Activated CD8-positive, alpha-beta memory T cell treated with anti-CD3 and anti-CD28 coated beads, Interleukin-2, amount 50 U/mL, for 48 hours (primary cell): Measurements from ENCODE around the gene FAP.
A peak's percentile ranks its signal among the peaks of the same experiment; 100 is the strongest.

ENCODE experiments used
- DNase-seq: peaks from one replicate; pipeline ENCODE4 v3.0.0-alpha.2; 2020

FAP gene

DNA sequence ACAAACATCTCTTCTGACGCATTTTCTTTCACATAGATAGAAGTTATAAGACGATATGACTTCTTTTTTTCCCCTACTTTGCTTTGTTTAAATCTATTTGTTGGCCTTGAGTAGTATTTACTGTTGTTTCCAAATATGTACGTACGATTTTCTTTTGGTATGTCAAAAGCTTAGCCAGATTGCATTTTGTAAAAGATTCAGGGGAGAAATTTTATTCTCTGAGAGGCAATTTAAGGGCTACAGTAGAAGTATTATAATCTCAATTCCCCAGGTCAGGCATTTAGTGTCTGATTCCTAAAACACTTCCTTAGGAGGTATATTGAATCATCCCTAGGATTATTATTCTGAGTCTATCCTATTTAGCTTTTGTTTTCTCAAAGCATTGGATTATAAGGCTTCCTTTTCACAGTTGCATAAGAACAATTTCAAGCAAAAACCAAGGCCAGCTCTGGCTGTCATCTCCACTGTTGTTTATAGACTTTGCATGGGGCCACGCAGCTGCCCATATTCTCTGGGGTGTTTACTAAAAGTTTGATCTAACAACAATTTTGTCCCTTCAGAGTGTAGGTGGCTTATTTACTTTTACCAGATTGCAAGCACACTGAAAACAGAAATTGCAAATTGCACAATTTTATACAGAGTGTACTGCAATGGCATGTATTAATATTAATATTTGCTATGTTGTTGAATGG, 57.6 kb downstream of the FAP start:
- DNase-seq, result no peak

DNA sequence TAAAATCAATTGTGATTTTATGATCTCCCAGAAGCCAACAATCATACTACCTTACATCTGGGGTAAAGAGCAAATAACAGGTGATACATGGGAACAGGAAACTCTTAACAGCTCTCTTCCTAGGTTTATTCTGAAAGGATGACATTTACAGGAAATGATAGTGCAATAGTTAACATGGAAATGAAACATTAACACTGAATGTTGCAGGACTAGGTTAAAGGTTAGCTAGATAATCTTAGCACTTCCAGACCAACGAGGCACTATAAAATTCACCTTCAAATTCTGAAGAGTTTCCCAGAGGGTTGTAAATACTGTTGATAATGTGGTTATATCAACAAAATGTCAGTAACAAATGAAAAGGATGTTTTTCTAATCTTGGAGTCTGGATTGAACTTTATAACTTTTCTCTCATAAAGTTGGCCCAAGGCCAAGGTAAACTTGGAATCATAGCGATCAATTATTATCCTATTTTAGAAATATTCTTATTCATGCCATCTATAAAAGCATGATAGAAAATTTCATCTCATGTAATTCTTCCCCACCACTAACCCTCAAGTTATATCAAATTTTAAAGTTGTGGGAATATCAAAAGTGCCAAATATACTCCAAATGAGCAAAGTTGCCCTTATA, 58.3 kb downstream of the FAP start:
- DNase-seq, result no peak

DNA sequence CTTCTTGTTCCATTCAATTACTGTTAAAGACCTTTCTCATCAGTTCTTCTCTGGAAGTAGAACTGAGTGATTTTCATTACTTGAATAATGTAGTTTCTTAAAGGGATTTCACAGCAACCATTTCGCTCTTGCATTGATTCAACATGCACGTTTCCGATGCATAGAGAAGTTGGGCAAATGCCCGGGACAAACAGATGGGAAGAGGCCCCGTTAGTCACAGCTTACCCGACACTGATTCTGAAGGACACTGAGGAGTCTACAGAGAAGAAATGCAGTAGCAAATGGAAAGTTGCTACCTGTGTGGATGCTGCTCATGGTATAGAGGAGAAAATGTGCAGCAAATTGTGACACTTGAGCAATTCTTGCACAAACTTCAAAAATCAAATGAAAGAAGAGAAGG, 58.9 kb downstream of the FAP start:
- no peak for DNase-seq

DNA sequence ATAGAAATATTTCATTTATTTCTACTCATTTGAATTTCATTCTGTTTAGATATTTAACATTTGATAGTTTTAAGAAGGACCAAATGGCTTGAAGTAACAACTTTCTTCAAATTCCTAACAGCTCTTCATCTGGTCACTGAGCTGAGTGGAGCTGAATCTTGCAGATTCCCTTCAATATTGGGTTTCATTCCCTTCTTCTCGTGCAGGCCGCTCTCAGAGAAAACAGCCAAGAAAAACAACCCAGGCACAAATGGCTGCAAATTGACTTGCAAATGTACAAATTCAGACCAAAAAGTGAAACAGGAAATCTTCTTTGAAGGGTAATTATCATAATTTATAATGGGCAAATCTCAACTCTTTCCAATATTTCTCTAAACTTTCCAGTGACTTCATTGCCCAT, 60.9 kb downstream of the FAP start:
- no peak for DNase-seq

DNA sequence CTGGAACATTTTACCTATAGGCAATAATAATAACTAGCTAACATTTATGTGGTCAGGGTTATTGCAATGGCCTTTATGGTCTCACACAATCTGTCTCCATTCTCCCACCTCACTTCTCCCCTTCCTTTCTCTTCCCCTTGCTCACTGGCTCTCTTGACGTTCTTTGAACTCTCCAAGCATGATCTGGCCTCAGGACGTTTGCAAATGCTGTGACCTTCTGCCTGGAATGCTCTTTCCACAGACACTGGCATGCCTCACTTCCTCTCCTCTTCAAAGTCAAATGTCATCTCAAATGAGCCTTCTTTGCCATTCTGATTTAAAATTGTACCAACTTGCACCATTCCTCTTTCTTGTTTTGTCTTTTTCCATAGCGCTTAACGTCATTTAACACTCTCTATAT, 65.9 kb downstream of the FAP start:
- DNase-seq, result no peak

DNA sequence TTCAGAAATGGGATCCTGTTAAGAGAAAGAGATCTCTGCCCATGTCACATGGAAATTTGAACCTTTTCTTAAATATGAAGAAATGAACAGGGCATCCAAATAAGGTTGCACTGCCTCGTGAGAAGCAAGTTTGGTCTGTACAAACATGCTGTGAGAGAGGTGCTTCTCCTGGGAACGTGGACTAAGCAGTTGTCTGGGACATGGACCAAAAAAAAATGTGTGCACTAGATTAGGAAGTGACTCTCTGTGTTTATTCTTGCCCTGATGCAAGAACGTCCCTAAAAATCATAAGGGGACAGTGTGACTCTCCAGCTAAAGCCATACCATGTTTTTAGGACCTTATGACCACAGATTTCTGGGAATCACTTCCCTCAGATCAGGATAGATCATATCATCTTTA, 67.5 kb downstream of the FAP start:
- DNase-seq, result no peak

DNA sequence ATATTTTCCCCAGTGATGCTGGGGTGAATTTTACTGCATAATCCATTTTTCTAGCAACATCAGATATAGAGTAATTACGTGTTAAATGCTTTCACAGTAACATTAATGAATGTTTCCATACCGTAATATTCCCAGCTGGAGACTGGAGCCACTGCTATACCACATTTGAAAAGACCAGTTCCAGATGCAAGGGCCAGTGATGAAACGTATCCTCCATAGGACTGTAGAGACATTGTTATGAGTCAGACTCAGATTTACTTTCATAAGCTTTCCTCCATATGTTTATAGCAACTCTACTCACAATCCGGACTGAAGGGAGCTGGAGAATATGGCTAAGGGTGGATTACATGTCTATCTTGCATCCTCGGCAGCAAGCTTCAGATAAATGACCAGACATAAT, 68.5 kb downstream of the FAP start:
- no peak for DNase-seq

DNA sequence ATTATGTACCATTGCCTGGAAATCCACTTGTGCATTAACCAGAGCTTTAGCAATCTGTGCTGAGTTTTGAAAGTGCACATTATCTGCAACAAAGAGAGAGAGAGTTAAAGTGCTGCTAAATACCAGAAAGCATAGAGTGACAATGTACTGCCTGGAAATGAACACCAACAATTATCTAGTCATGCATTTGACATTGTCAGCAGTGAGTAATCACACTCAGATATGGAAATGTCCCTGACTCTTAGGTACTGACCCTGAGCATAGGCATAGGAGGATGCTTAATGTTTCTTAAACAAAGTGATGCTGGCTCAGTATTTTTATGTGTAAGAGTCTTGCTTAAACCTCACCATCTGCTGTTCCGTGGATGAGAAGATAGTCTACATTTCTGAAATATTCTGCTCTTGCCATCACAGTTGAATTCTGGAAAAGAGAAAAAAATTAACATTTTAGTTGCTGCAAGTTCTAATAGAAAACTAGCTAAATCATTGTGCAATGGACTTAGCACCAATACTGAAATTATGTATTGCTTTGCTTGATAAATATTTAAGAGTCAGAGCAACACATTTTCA, 70.4 kb downstream of the FAP start:
- no peak for DNase-seq

DNA sequence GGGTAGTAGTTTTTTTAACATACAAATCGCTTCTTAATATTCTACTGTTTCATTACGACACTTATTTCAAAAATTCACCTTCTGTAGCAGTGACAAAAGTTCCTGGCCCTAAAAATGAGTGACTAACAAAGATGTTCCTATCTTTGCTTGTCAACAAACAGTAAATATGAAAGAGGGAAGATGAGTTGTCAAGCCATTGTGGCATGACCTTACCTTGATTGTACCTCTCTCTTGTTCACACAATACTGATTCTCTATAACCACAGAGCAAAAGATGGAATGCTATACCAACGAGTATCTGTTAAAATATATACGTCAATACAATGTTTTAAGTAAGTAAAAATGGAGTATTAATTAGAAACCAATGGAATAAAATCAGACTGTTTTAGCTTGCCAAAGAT, 76.5 kb downstream of the FAP start:
- DNase-seq, result no peak

DNA sequence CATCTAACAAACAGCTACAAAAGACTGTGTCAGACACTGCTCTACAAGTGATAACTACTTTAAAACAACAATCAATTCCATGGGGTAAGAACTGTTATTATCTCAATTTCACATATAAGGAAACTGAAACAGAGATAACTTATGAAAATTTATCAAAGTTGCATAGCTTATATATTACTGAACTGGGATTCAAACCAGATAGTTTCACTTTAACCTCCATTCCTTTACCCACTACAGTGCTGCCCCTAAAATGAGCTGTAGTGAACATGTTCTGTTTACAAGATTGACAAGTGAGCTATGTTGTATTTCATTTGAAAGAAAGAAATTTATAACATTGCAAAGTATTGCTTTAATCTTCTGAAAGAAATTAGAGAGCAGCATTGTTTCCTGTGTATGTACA, 77.1 kb downstream of the FAP start:
- DNase-seq, result no peak

DNA sequence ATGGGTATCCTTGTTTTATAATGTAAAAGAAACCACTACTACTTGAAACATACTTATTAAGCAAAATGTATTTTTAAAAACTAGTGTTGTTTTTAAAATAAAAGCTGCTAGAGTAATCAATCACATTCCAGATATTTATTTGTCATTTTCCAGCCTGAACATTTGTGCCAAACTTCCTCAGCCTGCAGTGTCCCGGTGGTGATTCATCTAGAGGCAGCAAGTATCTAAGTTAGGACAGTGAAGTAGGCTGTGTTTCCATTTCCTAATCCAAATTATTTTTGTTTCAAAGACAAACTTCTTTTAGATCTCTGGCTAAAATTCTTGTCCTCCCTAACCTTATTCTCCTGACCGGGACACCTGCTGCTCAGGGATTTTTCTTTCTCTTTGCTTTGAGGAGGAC, 78.4 kb downstream of the FAP start:
- DNase-seq, result no peak

DNA sequence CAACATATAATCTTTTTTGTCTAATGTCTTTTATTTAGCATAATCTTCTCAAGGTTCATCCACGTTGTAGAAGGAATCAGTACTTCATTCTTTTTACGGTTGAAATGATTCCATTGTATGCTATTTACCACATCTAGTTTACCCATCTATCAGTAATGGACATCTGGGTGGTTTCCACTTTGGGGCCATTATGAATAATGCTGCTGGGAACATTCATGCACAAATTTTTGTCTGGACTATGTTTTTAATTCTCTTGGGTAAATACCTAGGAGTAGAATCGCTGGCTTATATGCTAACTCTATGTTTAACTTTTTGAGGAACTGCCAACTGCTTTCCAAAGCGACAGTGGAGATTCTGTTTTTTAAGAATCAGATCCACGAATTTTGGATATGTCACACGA, 83.8 kb downstream of the FAP start:
- no peak for DNase-seq

DNA sequence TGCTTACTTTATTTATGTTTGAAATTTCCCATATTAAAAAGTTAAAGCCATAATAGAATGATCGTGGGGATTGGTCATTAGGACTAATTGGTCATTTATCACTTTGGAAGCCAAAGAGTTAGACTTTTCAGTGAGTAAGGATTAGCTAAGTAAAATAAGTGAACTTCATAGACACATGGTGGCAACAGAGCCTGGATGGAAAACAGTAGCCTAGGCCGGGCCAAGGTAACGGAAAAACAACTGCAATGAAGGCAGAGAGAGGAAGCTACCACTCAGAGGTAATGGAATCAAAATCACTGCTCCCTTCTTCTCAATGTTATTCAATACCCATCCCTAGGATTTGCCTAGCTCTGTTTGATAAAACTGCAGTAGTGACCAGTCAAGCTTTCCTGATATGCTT, 87.1 kb downstream of the FAP start:
- no peak for DNase-seq

DNA sequence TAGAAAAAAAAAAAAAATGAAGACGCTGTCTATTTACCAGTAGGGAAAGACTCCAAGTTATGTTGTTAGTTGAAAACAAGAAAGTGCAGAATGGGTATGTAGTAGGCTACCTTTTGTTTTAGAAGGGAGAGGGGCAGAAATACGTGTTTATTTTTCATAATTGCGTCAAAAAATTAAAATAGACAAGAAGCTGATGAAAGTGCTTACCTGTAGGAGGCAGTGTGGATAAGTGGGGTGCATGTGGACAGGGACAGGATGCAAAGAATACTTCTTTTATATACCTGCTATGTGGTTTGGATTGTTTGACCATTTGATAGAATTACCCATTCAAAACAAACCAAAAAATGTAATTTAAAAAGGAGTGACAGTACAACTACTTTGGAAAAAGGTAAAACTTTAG, 88.2 kb downstream of the FAP start:
- DNase-seq, result no peak

DNA sequence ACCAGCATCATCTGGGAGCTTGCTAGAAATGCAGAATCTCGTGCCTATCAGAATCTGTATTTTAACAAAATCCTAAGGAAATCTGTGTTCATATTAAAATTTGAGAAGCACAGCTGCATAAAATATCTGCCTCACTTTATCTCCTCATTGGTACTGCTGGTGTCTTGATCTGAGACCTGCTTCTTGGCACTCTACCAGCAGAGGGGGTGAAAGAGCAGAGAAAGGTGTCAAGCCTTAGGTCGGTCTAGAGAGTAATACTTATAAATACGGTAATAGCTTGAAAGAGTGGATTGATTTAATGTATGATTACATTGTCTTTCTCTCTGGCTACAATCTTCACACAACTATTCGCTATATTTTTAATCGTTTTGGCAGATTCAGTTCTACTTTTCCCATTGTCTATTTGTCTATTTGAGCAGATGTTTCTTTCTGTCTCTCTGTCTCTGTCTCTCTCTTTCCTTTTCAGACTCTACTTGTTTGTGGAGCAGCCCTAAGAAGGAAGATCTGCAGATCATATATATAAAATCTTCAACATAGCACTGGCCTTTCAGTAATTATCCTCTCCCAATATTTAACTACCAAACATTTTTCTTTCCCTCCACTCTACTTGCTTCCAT, 89.5 kb downstream of the FAP start:
- DNase-seq, result peak; percentile 53

DNA sequence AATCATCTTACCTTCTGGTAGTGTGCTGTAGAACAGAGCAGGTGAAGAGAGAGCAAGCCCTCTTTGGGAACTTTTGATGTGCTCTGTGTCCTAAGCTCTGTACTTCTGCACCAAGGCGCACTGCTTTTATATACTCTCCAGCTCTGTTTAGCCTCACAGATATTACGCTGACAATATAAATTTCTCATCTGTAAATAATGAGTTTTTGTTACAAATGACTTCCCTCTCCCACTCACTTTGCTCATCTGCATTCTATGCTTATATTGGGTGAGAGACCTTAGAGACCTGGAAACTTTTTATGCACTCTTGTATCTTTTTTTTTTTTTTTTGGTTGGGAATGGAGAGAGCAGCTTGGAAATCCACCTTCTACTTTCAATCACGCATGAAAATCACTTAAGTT, 91.1 kb downstream of the FAP start, which contains the start of gene GCG:
GCG (minus strand) TSS at position 101 of the 400 bp plus-strand sequence. CDS start 3,069 bp downstream, outside the sequence.
- DNase-seq, result no peak

DNA sequence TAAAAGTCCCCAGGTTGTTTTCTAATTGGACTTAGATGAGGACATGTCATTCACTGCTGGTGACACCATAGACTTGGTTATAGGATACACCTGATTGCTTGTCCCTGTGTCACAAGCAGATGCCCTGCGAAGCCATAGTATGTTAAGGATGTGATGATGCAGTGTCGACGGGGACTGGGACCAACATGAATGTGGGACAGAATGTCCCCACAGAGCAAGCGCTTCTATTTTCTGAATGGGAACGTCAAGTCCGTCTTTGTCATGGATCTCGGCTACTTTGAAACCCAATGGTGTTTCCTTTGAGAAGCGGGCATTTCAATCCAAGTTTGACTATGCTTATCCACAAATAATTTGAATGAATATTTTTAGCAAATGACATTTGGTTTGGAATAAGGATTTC, 93.3 kb downstream of the FAP start:
- DNase-seq, result no peak

DNA sequence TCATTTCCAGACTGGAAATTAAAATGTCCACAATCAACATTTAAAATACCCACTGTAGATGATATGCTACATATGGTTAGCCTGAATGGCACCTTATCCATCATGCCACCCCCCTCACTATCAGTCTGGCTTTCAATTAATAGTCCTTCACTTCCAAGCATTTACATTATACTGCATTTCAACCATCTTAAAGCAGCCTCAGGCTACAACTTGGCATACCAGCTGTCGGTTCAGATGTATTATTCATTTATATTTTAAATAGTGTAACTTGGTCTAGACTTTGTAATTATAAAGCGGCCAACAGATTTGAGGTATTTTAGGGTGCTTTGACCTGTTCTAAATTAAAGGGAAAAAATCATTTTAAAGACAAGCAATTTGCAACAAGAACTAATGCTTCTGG, 93.8 kb downstream of the FAP start:
- DNase-seq, result no peak

DNA sequence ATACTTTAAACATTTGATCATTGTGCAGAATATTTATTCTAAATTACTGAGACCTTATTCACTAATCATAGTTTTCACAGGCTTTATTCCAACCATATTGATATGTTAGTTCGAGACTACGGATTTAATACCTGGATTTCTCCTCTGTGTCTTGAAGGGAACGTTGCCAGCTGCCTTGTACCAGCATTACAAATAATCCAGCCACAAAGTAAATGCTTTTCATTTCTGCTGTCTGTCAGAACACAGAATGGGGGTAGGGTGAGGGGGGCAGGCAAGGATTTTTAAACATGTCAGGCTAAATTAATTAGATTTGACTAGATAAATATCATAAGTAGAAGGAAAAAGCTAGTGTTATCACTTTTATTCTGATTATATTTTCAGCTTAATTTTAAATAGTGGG, 94.3 kb downstream of the FAP start:
- no peak for DNase-seq

DNA sequence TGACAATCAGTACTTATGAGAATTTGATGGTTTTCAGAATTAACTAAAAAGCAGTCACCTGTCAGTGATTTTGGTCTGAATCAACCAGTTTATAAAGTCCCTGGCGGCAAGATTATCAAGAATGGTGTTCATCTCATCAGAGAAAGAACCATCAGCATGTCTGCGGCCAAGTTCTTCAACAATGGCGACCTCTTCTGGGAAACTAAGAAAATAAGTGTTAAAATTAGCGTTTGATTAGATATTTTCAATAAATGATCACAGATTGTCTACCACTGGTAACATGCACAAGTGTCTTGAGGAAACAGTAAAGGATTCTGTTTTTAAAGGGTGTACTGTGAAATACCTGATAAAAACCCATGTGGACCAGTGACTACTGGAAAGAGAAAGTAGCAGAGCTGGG, 99.3 kb downstream of the FAP start:
- DNase-seq, result no peak

DNA sequence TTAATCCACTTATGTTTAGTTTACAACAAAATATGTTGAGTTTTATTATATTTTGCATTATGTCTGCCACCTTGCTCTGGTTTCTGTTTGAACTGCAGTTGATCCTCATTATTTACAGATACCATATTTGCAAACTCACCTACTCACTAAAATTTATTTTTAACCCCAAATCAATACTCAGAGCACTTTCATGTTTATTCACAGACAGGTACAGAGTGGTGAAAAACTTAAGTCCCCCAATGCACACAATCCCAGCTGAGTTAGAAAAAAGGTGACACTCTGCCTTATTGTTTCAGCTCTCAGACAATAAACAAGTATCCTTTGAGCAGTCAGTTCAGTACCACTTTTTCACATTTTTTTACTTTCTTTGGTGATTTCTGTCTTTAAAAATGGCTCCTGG, 104.9 kb downstream of the FAP start:
- DNase-seq, result no peak

DNA sequence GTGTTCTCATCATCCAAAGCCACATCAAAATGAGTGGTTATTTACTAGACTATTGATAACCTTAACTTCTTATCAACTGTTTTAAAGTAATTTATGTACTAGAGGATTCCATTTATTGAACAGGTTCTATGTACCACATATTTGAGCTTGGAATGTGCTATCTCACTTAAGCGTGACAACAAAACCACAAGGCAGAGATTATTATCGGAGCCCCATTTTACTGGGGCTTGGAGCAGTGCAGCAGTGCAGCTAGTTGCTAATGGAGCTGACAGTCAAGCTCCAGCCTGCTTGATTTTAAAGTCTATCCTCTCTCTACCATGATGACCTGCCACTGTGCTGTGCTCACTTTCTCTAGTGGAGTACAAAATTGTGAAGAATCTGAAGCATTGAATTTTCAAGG, 115.8 kb downstream of the FAP start:
- DNase-seq, result no peak

DNA sequence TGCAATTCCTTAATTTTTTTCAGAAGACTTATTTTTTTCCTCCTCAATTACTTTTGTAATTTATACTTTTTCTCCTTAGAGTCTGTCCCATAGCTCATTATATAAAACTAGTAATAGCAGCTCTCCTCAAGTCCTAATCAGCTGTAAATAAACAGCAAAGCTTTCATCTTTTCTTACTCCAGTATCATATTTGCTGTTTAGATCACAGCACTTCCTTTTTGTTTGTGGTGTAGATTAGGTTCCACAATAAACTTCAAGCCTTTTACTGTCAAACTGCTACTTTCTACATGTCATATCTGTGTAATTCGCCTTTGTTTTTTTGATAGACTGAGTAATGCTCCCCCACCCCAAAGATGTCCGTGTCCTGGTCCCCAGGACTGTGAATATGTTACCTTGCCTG, 116.7 kb downstream of the FAP start:
- DNase-seq, result no peak

DNA sequence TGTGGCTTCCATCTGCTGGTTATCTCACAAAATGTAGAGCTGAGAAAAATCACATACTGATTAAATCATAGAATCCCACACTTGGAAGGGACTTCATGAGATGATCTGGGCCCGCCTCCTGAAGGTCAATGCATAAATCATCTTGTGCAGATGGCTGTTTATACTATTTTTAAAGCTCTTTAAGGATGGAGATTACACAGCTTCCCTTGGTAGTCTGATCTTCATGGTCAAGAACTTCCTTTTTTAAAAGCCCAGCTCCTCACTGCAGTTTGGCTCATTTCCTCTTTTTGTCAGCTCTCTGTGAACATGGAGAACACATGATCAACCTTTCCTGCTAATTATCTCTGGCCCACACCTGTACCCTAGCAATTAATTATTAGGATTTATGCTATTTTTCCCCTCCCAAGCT, 117.1 kb downstream of the FAP start:
- no peak for DNase-seq
